ENCODE results near the gene NRN1.
"Not testable (repeated sequence)": the region's sequence is repeated elsewhere in the genome, so short reads cannot be mapped to it uniquely, and the experiment has no call there.

NRN1 gene

DNA sequence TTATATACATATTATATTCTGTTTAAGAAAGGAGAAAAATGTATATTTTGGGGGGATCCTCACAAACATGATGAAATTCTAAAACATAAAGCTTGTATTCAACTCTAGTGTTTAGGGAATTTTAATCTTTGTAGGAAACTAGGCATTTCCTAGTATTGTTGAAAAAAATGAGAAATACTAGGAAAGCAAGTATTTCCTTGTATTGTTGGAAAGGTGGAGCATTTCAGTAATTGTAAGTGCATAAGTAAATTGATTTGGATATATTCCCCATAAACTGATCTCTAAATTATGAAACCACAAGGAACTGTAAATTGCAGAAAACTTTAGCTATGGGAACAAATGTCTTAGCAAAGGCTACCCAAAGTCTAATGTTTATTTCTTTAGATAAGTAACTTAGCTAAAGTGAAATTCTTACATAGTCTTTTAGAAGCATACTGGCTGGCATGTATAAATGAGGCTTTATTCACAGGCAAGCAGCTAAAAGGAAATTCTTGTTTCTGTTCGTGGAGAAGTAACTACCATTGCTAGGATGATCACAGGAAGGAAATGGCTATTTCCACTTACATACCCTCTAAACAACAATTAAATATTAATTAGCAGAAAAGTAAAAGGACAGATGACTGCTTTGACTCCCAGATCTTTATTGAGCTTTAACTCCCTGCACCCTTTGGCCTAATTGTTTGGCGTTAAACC lies 19.9 kb upstream of the NRN1 start:
- ChIA-PET CTCF (no interaction called here), POLR2A (no interaction called here)
- no peak for DNase-seq (ENCODE audit: extremely low spot score)
- TF ChIP-seq TARDBP (IDR thresholded peaks at IDR 0.05) (no peak), BHLHE40 (IDR thresholded peaks at IDR 0.05; ENCODE audit: borderline replicate concordance) (no peak), SP1 (IDR thresholded peaks at IDR 0.05) (no peak), HDGF (IDR thresholded peaks at IDR 0.05; ENCODE audit: borderline replicate concordance) (no peak)

DNA sequence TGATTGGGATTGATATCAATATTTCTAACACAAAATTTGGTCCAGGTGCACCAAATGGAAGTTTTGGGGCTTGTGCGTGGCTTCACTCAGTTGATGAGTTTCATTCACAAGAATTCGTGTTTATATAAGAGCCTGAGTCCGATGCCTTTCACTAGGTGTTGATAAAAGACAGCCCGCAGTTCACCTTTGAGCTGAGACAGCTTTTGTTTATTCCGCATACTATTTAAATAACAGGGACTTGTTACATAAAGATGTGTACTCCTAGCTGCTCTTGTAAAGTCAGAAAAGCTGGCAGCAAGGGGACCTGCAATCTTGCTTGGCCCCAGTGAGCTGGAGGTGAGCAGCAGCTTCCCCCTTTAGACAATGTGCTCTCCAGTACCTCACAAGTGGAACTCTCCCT lies 19.0 kb upstream of the NRN1 start:
- no peak for TF ChIP-seq FOXM1 (IDR thresholded peaks at IDR 0.05; ENCODE audit: borderline replicate concordance)
- no peak for TF ChIP-seq NFRKB (IDR thresholded peaks at IDR 0.05)
- no peak for TF ChIP-seq TARDBP (IDR thresholded peaks at IDR 0.05)
- no peak for TF ChIP-seq HDGF (IDR thresholded peaks at IDR 0.05; ENCODE audit: borderline replicate concordance)
- TF ChIP-seq, protein P1, sequence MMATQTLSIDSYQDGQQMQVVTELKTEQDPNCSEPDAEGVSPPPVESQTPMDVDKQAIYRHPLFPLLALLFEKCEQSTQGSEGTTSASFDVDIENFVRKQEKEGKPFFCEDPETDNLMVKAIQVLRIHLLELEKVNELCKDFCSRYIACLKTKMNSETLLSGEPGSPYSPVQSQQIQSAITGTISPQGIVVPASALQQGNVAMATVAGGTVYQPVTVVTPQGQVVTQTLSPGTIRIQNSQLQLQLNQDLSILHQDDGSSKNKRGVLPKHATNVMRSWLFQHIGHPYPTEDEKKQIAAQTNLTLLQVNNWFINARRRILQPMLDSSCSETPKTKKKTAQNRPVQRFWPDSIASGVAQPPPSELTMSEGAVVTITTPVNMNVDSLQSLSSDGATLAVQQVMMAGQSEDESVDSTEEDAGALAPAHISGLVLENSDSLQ (IDR thresholded peaks at IDR 0.05) = no peak
- TF ChIP-seq FOXA1 (IDR thresholded peaks at IDR 0.05) = no peak
- no peak for TF ChIP-seq ZNF384 (IDR thresholded peaks at IDR 0.05)
- no peak for TF ChIP-seq SUZ12 (IDR thresholded peaks at IDR 0.05)
- TF ChIP-seq ELF4 (IDR thresholded peaks at IDR 0.05) = no peak
- TF ChIP-seq CTBP1 (IDR thresholded peaks at IDR 0.05; ENCODE audit: borderline replicate concordance) = no peak
- no peak for TF ChIP-seq LEF1 (IDR thresholded peaks at IDR 0.05; ENCODE audit: borderline replicate concordance)
- TF ChIP-seq BHLHE40 (IDR thresholded peaks at IDR 0.05; ENCODE audit: borderline replicate concordance) = no peak
- TF ChIP-seq SP1 (IDR thresholded peaks at IDR 0.05) = no peak
- no peak for TF ChIP-seq FOXK2 (IDR thresholded peaks at IDR 0.05)
- TF ChIP-seq L3MBTL2 (conservative IDR thresholded peaks at IDR 0.05) = no peak
- no peak for TF ChIP-seq ARNT (IDR thresholded peaks at IDR 0.05)
- CTCF ChIA-PET = no interaction called here
- POLR2A ChIA-PET = no interaction called here
- DNase-seq (ENCODE audit: extremely low spot score) = no peak

DNA sequence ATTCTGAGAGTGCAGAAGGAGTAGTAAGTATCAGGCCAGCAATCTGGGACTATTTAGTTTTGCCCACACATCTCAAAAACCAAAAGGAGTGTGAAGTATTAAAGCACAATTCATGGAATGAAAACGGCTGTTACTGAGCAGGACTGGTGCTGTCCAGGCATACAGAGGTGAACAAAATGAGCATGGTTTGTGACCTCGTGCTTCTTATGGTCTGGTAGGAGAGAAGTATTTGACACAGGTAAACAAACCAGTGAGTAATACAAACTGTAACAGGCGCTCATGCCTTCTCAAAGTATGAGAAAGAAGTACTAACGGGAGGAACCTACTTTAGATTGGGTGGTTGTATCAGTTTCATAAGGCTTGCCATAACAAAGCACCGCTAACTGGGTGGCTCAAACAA lies 17.5 kb upstream of the NRN1 start:
- ChIA-PET CTCF (no interaction called here), POLR2A (no interaction called here)
- DNase-seq (ENCODE audit: extremely low spot score) = no peak
- TF ChIP-seq SP1 (IDR thresholded peaks at IDR 0.05) (no peak), LEF1 (IDR thresholded peaks at IDR 0.05; ENCODE audit: borderline replicate concordance) (no peak), TARDBP (IDR thresholded peaks at IDR 0.05) (no peak), FOXA1 (IDR thresholded peaks at IDR 0.05) (no peak), ELF4 (IDR thresholded peaks at IDR 0.05) (no peak), NFRKB (IDR thresholded peaks at IDR 0.05) (no peak)

DNA sequence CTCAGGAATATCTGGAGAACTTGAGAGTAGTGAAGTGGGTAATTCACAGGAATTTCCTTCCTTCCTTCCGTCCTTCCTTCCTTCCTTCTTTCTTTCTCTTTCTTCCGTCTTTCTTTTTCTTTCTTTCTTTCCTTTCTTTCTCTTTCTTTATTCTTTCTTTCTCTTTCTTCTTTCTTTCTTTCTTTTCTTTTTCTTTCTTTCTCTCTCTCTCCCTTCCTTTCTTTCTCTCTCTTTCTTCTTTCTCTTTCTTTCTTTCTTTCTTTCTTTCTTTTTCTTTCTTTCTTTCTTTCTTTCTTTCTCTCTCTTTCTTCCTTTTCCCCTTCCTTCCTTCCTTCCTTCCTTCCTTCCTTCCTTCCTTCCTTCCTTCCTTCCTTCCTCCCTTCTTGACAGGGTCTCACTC lies 16.1 kb upstream of the NRN1 start:
- DNase-seq (ENCODE audit: extremely low spot score); CTCF ChIA-PET; POLR2A ChIA-PET: not testable (repeated sequence)

DNA sequence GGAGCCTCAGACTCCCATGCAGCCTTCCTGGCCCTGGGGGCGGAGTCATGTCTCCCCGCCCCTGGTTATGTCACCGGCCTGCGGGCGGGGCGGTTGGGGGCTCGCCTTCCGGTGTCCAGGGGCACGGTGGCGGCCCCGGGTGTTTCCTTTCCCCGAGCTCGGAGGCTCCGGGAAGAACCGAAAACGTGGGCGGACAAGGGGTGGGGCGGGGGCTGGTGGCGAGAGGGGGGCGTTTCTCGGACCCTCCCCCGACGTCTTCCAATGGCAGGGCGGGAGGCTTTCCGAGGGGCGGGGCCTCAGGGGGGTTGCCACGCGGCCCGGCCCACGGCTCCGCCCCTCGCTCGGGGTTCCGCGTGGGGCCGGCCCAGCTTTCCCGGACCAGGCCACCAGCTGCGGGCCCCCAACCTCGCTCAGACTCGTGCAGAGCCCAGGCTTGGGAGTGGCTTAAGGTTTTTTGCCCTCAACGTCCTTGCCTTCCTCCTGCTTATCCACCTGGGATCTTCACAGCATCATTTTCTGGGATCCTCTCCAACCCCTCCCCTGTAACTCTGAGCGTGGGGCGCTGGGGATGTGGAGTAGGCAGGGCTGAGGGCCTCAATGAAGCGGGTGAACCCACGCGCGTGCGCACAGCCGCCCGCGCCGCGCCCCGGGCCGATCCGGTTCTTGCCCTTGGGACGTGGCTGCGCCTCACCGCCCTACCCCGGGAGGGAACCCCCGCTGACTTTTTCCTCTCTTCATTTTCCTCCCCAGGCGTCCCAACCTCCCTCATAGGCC lies 2.1 kb upstream of the NRN1 start:
- peak; percentile 89 for DNase-seq (ENCODE audit: extremely low spot score)
- POLR2A ChIA-PET = interaction anchor here (1.0 kb wide), 1 partner anchor 11 kb away, joined by 7 read pairs; no protein-coding TSS in a partner anchor
- TF ChIP-seq TARDBP (IDR thresholded peaks at IDR 0.05) (peak; percentile 86), SUZ12 (IDR thresholded peaks at IDR 0.05) (no peak), ARNT (IDR thresholded peaks at IDR 0.05) (no peak), FOXK2 (IDR thresholded peaks at IDR 0.05) (no peak), L3MBTL2 (conservative IDR thresholded peaks at IDR 0.05) (peak; percentile 80), SP1 (IDR thresholded peaks at IDR 0.05) (no peak), LEF1 (IDR thresholded peaks at IDR 0.05; ENCODE audit: borderline replicate concordance) (no peak), NFRKB (IDR thresholded peaks at IDR 0.05) (no peak), ELF4 (IDR thresholded peaks at IDR 0.05) (no peak), BHLHE40 (IDR thresholded peaks at IDR 0.05; ENCODE audit: borderline replicate concordance) (no peak)
- CTCF ChIA-PET = interaction anchor here (0.7 to 1.1 kb wide), 2 partner anchors 10 to 501 kb away, joined by 3 read pairs; no protein-coding TSS in a partner anchor

DNA sequence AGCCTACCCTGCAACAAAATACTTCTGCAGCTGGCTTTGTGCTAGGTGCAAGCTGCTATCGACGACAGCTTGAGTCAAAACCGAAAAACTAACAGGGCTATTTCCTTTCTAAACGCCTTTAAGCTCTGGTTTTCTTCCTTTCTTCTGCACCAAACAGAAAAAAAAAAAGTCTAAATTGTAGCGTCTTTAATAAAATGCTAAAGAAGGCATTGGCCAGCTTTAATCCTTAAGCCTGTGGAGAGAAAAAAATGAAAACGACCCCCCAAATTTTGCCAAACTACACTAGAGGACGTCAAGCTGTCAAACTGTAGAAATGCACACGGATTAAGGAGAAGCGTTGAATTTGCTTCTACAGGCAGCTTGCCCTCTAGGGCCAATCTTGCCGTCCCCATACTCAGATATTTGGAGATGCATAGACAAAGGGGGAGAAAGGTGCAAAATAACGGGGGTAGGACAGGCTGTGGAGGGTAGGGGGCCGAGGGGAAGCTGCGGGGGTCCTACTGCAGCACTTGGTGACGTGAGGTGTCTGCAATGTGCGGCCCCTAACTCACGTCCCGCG lies 1.4 kb upstream of the NRN1 start:
- CTCF ChIA-PET = interaction anchor here (0.7 to 1.1 kb wide), 2 partner anchors 9 to 501 kb away, joined by 3 read pairs; no protein-coding TSS in a partner anchor
- no peak for DNase-seq (ENCODE audit: extremely low spot score)
- TF ChIP-seq ARNT (IDR thresholded peaks at IDR 0.05) = no peak
- TF ChIP-seq, protein P1 (IDR thresholded peaks at IDR 0.05) = no peak
- peak; percentile 32; the same call in 1 of the 2 replicates for TF ChIP-seq L3MBTL2 (conservative IDR thresholded peaks at IDR 0.05)
- POLR2A ChIA-PET = interaction anchor here (1.0 kb wide), 1 partner anchor 10 kb away, joined by 7 read pairs; no protein-coding TSS in a partner anchor
